HFFc6 (cell line): ENCODE data around the gene PATL2. TPM values are rescaled to one million over a fixed set of nuclear protein-coding genes. Genes with fewer than 3 reads are reported as not detected.
"Not testable (repeated sequence)": the region's sequence is repeated elsewhere in the genome, so short reads cannot be mapped to it uniquely, and the experiment has no call there.

ENCODE experiments used
- DNase-seq: peaks from one replicate; pipeline ENCODE4 v3.0.0-alpha.2; 2018
- H3K27ac Mint-ChIP-seq: 2 replicates; pipeline ENCODE4 v1.8.0; 2020; ENCODE audit warnings: mild to moderate bottlenecking, mixed read lengths
- H3K27me3 Mint-ChIP-seq: 2 replicates; pipeline ENCODE4 v1.8.0; 2021; ENCODE audit warnings: mild to moderate bottlenecking, moderate library complexity, mixed read lengths; ENCODE audit not compliant: insufficient read depth
- H3K36me3 Mint-ChIP-seq: 2 replicates; pipeline ENCODE4 v1.8.0; 2021; ENCODE audit warnings: low read depth, mixed read lengths
- H3K4me1 Mint-ChIP-seq: 2 replicates; pipeline ENCODE4 v1.8.0; 2020; ENCODE audit warnings: low read depth, mixed read lengths
- H3K4me3 Mint-ChIP-seq: 2 replicates; pipeline ENCODE4 v1.8.0; 2020; ENCODE audit warnings: mild to moderate bottlenecking, moderate library complexity, mixed read lengths
- H3K9me3 Mint-ChIP-seq: 2 replicates; pipeline ENCODE4 v1.8.0; 2020; ENCODE audit warnings: mild to moderate bottlenecking, mixed read lengths
- CTCF ChIP-seq: fragments of 200-600 bp; sonication (generic); IDR thresholded peaks from 2 replicates; pipeline ENCODE4 v1.5.0; 2021; ENCODE audit warnings: antibody characterized with exemption, mild to moderate bottlenecking
- total RNA-seq, 6 experiments: library from RNA; stranded (reverse); fragmentation: NEBNext Ultra II Directional; extraction: Animal tissue kit (Norgen Biotek cat#: 25700); gene quantifications; 2 replicates in 1 of 6; 3 replicates in 5 of 6; pipeline ENCODE4 v1.2.3, GENCODE V29; 2021

The PATL2 gene
- total RNA-seq, 6 experiments from 2014 or later = 0.10 to 0.18 (median 0.10) TPM; not detected in 3

GRCh38 chr15:44727485-44728231, 16.5 kb upstream of the PATL2 start:
- Mint-ChIP-seq H3K4me3 (peak overlapping the region; percentile 99; the same call in 1 of the 2 replicates), H3K4me1 (peaks cover 40% of the 10 kb centered on the region), H3K36me3 (no peaks in the 10 kb centered on the region), H3K27ac (peak overlapping the region; percentile 98), H3K9me3 (no peaks in the 10 kb centered on the region), H3K27me3 (no peaks in the 10 kb centered on the region)
- DNase-seq = no peak
- TF ChIP-seq CTCF = no peak

- Mint-ChIP-seq H3K4me3 (peak overlapping the region; percentile 99), H3K9me3 (no peaks in the 10 kb centered on the region), H3K27ac (peak overlapping the region; percentile 98), H3K4me1 (peaks cover 40% of the 10 kb centered on the region), H3K36me3 (no peaks in the 10 kb centered on the region), H3K27me3 (no peaks in the 10 kb centered on the region)
- TF ChIP-seq CTCF = no peak
- peak; percentile 88 for DNase-seq
Measured at GRCh38 chr15:44726568-44727484, 15.7 kb upstream of the PATL2 start.

GRCh38 chr15:44726136-44726535, 15.0 kb upstream of the PATL2 start:
- no peak for TF ChIP-seq CTCF
- H3K9me3 Mint-ChIP-seq = no peaks in the 10 kb centered on the region
- H3K27ac Mint-ChIP-seq = peak overlapping the region; percentile 98
- peaks cover 40% of the 10 kb centered on the region for H3K4me1 Mint-ChIP-seq
- H3K36me3 Mint-ChIP-seq = no peaks in the 10 kb centered on the region
- peak overlapping the region; percentile 33 for H3K4me3 Mint-ChIP-seq
- no peaks in the 10 kb centered on the region for H3K27me3 Mint-ChIP-seq
- DNase-seq = no peak

- peaks cover 21% of the 10 kb centered on the region for H3K36me3 Mint-ChIP-seq
- H3K9me3 Mint-ChIP-seq = no peaks in the 10 kb centered on the region
- H3K4me1 Mint-ChIP-seq = peaks cover 24% of the 10 kb centered on the region
- H3K27me3 Mint-ChIP-seq = peaks cover 2% of the 10 kb centered on the region
- DNase-seq = no peak
- H3K27ac Mint-ChIP-seq = no peak overlapping the region
- H3K4me3 Mint-ChIP-seq = no peak overlapping the region
- TF ChIP-seq CTCF = no peak
Measured at GRCh38 chr15:44722011-44722410, 10.9 kb upstream of the PATL2 start.

- H3K36me3 Mint-ChIP-seq = peaks cover 33% of the 10 kb centered on the region
- H3K27me3 Mint-ChIP-seq = peaks cover 2% of the 10 kb centered on the region
- no peak overlapping the region for H3K4me3 Mint-ChIP-seq
- no peaks in the 10 kb centered on the region for H3K9me3 Mint-ChIP-seq
- no peak for TF ChIP-seq CTCF
- no peak for DNase-seq
- peaks cover 13% of the 10 kb centered on the region for H3K4me1 Mint-ChIP-seq
- no peak overlapping the region for H3K27ac Mint-ChIP-seq
Measured at GRCh38 chr15:44720460-44721176, 9.5 kb upstream of the PATL2 start.

GRCh38 chr15:44720000-44720435, 8.9 kb upstream of the PATL2 start:
- not testable (repeated sequence) for DNase-seq, H3K27me3 Mint-ChIP-seq, H3K27ac Mint-ChIP-seq, H3K4me3 Mint-ChIP-seq, H3K9me3 Mint-ChIP-seq
- Mint-ChIP-seq H3K36me3 (peaks cover 39% of the 10 kb centered on the region), H3K4me1 (peaks cover 19% of the 10 kb centered on the region)
